Activated CD4-positive, alpha-beta T cell treated with anti-CD3 and anti-CD28 coated beads, Interleukin-2, Interleukin-6, amounts not matched to agents 100 ng/mL and 50 ng/mL, durations not matched to agents 16 hours and 8 hours (primary cell): ENCODE measurements around the gene CENPM.
A peak's percentile ranks its signal among the peaks of the same experiment; 100 is the strongest.

Experiments
- DNase-seq: peaks from one replicate; pipeline ENCODE4 v3.0.0-alpha.2; 2020

The CENPM gene

GRCh38 chr22:41946629-41947423 is at the start of gene CENPM:
Gene CENPM (minus strand): TSS chr22:41947152. CDS start chr22:41947076, 76 bp downstream.
- peak; percentile 98 for DNase-seq

GRCh38 chr22:41995211-41995610 is 48.3 kb upstream of the CENPM start:
- DNase-seq, result no peak

GRCh38 chr22:41992496-41992895 is 45.5 kb upstream of the CENPM start:
- no peak for DNase-seq

GRCh38 chr22:41991111-41991510 is 44.2 kb upstream of the CENPM start:
- DNase-seq, result no peak

- no peak for DNase-seq
Observed at GRCh38 chr22:41989246-41989645, 42.3 kb upstream of the CENPM start.

GRCh38 chr22:41987276-41987675 is 40.3 kb upstream of the CENPM start:
- no peak for DNase-seq

GRCh38 chr22:41983513-41984405 is 36.8 kb upstream of the CENPM start:
- no peak for DNase-seq

GRCh38 chr22:41982865-41983264 is 35.9 kb upstream of the CENPM start:
- no peak for DNase-seq

GRCh38 chr22:41979423-41980250 is 32.7 kb upstream of the CENPM start:
- DNase-seq, result no peak

GRCh38 chr22:41978732-41979131 is 31.8 kb upstream of the CENPM start:
- no peak for DNase-seq

GRCh38 chr22:41976961-41977566 is 30.1 kb upstream of the CENPM start:
- no peak for DNase-seq

GRCh38 chr22:41976070-41976901 is 29.3 kb upstream of the CENPM start:
- peak; percentile 44 for DNase-seq

GRCh38 chr22:41975299-41976069 is 28.5 kb upstream of the CENPM start:
- no peak for DNase-seq

- DNase-seq, result no peak
Observed at GRCh38 chr22:41974691-41975290, 27.8 kb upstream of the CENPM start.

GRCh38 chr22:41971431-41971830 is 24.5 kb upstream of the CENPM start:
- DNase-seq, result no peak

GRCh38 chr22:41970601-41971000 is 23.6 kb upstream of the CENPM start:
- DNase-seq, result no peak

- DNase-seq, result no peak
Observed at GRCh38 chr22:41969110-41969646, 22.2 kb upstream of the CENPM start, which contains the start of gene SEPTIN3. Gene SEPTIN3 (plus strand): TSS chr22:41969443. CDS start chr22:41971493, 2,050 bp downstream.

GRCh38 chr22:41968601-41969000 is 21.6 kb upstream of the CENPM start:
- DNase-seq, result no peak

- DNase-seq, result peak; percentile 66
Observed at GRCh38 chr22:41966607-41967240, 19.8 kb upstream of the CENPM start.
